GM18870 (cell line): ENCODE results near the gene TMEM131.

Experiments used
- ATAC-seq: cut with Tn5 transposase; IDR thresholded peaks from one replicate; pipeline ENCODE4 v1.9.1; 2021; ENCODE audit warnings: moderate library complexity; ENCODE audit not compliant: unreplicated experiment

TMEM131 gene

DNA sequence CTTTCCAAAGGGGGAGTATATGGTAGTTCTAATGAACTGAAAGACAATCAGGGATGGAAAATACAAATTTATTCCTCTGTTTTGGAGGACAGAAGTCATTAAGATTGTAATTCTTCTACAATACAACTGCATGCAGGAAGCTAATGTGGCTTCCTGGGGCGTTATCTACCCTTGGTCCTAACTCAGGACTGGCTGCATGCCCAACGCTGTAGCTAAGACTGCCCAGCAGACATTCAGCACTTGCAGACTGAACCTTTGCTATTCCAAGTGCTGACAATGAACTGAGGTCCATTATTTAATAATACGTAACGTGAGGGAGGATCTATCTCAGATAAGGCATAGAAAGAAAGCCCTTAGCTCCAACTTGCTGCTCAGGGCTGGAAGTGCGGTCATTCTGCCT is 229.2 kb downstream of the TMEM131 start:
- no peak for ATAC-seq

DNA sequence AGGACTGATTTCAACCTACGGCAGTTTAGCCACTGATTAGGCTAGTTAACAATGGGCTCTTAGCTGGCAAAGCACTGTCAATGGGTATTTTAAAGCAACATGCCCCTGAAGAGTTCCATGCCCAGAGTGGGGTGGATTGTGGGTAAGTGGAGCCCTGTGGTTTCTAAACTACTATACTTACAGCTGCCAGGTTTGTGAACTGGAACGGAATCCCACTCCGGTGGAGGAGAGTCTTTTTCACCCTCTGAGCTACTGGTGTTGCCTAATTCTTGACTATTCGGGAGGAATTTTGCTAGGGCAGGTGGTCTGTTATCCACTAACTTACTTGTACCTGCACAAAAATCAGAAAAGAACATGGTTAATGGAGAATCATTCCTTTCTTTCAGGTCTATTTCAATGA is 229.8 kb downstream of the TMEM131 start:
- no peak for ATAC-seq

DNA sequence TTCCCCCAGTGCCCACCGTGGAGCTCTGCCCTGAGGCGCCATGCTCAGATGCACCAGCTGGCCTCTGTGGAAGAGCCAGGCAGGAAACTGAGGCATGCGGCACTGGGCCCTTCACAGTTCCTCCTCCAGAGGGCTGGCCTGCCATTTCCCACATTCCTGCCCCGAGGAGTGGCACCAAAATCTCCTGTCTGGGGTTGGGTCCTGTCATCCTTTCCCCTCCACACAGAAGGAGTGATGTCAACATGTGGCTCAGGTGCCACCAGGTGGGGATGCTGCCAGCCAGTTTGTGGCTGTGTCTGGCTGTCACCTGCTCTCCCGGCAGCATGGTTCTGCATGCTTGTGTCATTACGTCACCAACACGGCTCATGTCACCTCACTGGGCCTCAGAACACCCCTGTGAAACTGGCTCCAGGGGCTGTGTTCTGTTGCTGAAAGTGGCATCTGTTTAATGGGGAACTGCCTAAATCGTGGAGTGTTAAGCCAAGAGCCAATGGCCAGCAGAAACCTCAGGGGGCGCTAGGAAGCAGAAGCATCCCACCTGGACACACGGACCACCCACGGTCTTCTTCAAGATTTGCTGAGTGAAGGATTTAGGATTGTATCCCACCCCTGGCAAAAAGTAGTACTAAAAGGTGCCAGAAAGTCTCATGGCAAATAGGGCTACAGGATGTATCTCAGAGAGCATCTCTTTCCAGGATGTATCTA is 231.0 kb downstream of the TMEM131 start:
- ATAC-seq, result no peak

DNA sequence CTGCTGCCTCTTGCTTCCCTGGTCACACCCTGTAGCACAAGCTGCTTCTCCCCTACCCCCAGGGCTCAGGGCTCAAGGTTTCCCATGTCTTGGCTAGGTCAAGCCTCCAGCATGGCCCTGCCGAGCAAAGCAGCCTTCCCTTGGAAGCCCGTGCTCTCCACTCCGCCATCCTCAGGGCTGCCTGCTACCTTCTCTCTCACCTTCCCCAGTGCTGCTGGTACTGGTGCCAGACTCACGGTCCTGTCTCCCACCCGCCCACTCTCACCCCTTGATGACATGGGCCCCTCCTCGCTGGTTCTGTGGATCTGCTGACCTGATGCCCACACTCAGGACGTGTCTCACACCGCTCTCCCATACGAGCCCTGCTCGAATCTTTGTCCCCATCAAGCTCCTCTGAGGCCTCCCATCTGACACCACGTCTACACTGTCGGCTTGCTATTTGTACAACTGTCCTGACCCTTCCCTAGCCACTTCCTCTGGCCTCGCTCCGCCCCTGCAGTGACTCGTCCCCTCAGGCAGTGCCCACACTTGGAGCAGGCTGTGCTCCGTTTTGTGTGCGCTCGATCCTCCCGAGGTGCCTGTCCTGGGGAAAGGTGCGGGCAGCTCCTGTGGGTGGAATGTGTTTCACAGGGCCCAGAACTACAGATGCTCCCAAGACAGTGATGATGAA is 232.4 kb downstream of the TMEM131 start:
- no peak for ATAC-seq

DNA sequence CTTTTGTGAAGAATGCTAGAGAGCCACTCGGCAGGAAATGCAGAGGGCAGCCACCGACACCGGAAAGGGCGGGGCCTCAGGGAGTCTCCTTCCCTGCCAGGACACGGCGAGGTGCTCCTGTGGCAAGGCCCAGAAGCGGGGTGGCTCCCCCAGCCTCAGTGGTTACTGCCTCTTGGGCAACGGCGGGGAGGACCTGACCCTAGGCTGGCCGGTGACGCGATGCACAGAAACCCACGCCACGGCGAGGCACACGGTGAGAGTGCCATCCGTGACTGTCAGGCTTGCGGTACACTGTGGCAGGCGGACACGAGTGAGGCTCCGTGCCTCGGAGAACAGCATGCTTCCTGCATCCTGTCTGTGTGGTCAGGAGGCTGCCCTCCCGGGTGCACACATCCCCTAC is 234.6 kb downstream of the TMEM131 start:
- ATAC-seq, result no peak

DNA sequence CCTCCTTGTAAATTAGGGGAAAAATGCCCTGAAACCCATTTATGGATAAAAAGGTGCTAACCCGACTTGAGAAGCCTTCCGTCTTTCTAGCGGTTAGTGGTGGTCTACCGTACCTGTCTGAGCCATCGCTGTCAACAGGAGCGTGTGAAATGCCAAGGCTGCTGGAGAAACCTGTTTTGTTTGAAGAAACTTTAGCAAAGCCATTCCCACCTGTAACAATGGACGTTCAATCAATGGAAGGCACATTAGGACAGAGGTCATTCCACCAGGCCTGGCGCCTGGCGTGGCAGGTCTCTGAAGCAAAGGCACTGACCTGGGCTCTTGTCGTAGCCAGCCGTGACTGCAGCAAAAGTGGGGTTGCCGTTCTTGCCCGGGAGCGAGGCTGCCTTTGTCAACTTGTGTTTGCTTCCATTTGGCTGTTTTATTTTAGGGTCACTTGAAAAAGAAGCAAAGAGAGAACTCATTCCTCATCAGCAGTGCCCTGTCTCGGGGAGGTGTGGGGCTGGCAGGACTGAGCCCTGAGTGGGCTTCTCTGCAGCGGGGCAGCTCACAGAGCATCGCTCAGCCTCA is 235.2 kb downstream of the TMEM131 start:
- no peak for ATAC-seq

DNA sequence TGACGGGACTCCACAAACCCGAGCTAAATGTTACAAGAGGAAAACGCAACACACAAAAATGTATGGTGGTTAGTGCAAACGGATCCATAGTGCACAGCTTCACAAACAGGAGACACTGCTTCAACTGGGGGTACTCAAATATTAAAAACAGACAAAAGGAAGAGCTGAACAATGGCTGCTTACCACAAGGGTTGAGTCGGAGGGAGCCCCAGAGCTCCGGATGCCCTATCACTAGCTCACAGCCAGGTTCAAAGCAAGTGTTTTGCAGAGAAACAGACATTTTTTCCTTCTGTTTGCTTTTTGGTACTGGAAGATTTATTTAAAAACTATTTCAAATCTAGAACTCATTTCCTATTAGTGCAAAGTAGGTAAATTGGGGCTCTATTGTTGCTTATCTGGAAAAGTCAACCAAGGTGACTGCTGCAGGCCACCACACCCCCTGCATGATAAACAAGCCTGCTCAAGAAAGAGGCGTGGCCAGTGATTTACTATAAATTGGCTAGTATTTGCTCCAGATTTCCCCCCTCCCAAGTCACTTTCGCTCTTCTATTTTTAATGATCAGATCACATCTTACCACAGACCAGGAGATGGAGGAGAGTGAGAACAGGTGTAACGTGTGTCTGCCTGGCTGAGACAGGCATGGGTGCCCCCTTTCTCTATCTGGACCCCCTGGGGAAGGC is 235.9 kb downstream of the TMEM131 start:
- ATAC-seq, result no peak

DNA sequence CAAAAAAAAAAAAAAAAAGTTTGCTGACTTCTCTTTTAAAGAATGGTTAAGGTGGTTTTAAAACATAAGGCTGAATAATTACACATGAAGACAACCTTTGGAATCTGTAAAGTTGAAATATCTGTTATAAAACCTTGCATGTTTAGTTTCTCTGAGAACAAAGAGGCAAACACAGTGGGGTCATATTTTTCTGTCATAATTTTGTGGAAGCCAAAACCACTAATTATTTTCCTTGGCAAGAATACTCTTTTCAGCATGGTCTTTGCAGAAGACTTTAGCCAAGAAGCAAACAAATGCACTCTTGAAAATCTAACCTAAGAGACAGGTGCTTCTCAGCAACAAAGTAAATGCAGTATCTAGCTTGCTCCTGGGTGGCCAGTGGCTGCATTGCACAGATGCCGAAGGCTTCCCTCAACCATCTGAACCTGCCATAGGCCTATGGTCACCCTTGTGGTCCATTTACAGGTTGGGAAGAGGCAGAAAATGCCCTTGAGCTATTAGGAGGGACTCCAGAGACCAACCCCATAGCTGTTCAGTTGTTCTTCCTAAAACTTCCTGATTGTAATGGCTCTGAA is 237.5 kb downstream of the TMEM131 start:
- no peak for ATAC-seq

DNA sequence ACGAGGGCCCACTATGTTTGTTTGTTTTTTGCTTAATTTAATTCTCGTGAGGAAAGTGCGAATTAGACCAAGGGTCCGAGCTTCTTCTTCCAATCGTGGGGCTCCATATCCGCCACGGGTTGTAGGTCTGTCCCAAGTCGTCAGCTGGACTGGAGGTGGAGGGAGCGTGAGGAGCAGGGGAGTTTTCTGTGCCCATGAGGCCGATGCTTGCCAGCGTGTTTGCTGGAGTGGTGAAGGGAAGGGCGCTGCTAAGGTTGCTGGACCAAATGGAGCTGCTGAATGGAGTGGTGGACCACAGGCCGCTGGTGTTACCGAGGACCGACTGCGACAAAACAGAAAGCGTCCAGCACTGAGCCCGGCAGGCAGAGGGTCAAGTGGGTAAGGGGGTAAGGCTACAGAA is 238.7 kb downstream of the TMEM131 start:
- ATAC-seq, result no peak

DNA sequence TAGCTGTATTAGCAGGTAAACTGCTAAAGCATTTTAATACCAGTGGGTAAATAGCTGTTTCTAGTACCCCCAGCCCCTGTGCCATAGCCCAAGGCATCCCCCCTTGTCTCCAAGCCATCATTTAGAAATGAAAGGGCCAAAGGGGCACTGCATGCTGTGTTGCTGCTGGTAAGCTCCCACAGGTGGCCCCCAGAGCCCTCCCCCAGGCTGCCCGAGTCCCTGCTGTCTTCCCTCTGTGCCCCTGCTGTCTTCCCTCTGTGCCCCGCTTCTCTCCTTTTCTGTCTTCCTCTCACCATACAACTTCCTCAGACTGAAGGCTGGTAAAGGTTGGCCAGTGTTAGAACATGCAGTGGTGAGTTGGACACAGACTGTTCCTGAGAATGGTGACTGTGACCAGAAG is 240.3 kb downstream of the TMEM131 start:
- ATAC-seq, result no peak

DNA sequence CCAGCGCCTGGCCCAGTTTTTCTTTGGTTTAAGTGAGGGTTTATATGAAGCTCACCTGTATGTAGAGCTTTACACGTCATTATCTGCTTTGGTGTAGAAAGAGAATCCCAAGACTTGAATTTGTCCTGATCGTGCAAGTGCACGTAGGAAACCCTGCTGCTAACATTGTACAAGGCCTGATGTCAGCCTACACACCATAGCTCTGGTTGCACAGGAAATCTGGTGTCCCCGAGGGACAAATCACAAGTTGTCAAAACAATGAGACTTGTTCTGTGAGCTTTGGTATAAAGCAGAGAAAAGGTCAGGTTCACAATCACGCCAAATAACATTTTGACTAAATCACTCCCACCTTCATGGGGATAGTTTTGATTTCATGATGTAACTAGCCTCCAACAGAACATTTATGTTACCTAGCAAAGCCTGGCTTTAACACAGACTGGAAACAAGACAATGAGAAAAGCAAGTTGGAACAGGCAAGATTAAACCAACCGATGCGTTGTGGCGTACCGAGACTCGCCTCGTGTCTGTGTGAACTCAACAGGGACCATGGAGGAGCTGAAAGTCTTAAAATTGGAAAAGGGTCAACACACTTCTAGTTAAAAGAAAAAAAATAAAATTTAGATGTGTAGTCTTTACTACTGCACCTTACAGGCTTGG is 240.9 kb downstream of the TMEM131 start:
- ATAC-seq, result no peak

DNA sequence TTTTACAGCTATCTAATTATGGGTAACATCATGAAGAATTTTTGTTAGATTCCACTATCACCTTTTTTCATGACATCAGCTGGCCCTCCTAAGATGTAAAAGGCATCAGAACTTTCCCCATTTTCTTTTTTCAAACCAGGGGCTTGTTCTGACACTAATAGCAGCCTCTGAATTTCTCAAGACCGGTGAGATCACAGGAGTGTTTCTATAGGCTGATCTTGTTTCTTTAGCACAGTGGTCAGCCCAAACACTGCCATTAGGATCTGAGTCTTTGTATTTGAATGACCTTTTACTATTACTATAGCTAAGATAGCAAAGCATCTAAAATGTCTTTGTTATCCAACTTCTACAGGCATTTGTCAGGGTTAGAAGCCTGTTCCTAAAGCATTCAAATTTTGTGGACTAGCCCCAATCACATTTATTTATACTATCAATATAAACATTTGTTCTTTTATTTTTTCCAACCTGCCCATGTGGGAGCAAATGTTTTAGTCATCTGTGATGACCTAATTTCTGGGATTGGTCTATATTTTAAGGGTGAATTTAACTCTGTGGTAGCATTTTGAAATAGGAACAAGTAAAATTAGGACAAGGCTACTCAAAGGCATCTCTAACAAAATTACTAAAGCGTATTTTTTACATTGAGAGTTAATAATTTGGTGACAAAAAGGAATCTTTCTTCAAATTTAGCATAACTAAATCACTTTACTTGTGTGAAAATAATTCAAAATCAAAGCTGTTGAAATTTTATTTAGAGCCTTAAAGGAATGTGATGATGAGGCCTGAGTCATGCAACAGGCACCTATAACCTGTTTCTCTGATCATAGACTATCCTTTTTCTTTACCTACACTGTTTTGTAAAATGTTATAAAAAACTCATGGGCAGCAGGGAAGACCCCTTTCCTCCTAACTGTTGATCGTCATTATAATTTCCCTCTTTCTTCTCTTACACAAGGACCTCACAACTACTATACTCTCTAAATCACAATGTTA is 243.1 kb downstream of the TMEM131 start:
- ATAC-seq, result no peak

DNA sequence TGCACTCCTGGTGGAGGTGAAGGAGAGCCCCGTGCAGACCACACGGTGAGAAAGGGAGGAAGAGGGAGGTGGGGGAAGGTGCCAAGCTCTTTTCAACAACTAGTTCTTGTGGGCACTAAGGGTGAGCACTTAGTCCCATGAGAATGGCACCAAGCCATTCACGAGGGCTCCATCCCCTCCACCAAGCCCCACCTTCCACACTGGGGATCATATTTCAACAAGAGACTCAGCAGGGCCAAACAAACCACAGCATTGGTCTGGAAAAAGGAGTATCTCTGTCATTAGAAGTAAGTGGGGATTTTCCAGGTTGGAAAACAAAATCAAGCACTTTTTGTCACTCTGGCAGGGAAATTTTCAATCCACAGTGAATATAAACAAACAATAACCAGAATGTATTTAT is 244.0 kb downstream of the TMEM131 start:
- no peak for ATAC-seq

DNA sequence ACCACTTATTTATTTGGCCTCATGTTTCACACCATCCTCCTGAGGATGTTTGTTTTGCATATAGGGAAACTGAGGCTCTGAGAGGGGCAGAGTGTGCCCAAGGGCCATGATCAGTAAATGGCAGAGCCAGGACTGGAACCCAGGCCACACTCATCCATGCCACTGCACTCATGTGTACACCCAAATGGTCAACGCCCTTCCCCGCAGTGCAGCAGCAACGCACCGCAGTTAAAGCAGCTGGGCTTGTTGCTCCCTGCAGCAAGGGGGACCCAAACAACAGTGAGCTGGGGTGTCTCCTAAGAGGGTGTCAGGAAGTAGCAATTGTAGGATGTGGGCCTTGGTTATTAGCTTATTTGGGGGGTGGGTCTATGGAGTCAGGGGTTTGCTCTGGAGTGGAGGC is 245.7 kb downstream of the TMEM131 start:
- ATAC-seq, result no peak

DNA sequence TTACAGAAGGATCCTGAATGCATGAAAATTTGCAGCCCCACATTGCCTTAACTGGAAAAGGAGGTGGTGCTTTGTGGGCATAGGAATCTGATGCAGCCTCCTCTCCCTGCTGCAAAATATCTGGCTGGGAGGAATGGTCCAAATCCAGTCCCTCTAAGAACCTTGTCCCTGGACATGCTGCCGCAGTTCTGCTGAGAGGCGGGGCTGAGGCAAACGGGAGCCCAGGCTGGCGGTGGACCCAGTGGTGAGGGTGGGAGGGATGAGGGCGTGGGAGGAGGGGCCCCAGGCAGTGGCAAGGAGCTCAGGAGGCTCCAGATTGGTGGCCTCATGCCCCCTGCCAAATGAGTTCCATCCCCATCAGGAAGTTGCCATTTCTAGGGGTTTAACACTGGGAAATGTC is 246.2 kb downstream of the TMEM131 start:
- ATAC-seq, result no peak

DNA sequence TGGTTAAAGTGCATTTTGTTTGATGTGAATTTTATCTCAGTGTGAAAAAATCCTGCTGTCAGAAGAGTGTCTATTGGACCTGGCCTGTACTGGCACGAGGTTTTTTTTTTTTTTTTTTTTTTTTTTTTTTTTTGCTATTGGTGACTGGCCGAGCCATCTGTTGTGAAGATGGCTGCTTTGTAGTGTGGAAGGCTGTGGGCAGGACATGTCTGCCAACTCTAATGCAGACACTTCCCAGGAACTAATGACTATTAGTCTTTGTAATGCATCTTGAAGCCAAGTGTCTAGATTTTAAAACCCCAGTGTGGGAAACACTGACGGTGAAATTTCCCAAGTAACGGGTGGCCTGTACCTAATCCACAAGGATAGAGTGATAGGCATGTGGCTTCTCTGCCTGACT is 248.0 kb downstream of the TMEM131 start:
- no peak for ATAC-seq

DNA sequence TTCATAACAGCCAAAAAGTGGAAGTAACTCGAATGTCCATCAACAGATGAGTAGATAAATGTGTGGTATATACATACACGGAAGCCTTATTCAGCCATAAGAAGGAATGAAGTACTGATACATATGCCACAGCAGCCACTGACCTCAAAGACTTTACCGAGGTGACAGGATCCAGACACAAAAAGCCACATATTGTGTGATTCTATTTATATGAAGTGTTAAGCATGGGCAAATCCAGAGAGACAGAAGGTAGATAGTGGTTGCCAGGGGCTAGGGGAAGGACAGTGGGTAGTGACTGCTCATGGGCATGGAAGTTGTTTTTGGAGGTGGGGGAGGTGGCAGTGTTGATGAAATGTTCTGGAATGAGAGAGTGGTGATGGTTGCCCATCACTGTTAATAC is 248.5 kb downstream of the TMEM131 start:
- no peak for ATAC-seq

DNA sequence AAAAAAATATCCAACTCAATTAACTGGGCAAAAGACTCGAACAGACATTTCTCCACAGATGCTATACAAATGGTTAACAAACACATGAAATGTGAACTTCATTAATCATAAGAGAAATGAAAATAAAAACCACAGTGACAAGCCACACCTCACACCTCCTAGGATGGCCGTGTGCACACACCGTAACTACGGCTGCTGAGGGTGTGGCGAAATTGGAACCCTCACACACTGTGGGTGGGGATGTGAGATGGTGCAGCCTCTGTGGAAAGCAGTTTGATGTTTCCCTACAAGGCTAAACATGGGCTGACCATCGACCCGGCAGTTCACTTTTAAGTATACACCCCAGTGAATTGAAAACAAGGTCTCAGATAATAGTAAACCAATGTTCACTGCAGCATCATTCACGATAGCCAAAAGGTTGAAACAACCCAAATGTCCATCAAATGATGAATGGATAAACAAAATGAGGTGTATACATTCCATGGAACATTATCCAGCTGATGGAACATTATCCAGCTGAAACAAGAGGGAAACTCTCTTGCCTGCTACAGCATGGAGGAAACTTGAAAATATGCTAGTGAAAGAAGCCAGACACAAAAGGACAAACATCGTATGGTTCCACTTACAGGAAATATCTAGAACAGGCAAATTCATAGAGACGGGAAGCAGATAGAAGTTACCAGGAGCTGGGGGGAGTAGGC is 250.1 kb downstream of the TMEM131 start:
- no peak for ATAC-seq

DNA sequence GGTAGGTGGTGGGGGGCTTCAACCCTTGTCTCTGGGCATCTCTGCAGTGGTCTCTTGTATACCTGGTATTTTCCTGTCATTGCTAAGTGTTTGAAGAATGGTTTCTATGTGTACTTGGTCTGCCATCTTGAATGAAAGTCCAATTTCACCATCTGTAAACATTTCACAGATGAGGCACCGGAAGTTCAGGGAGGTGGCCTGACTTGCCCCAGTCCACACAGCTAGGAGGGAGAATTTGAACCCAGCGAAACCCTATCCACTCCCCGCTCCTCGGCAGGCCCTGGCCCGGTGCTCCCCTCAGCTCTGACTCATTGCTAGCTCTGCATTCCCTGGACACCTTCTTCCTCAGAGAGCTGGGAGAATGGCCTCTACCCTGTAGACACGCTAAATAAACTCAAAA is 251.8 kb downstream of the TMEM131 start:
- ATAC-seq, result no peak
